H1 (cell line): Measurements from ENCODE around the gene DPP10. TPM values are rescaled to one million over a fixed set of nuclear protein-coding genes. Genes with fewer than 3 reads are reported as not detected.

Source experiments
- CTCF ChIA-PET: fragments of 300-600 bp; sonication (Branson Sonifier 250); formaldehyde crosslinking; loops from one replicate; lab custom pipeline; 2021; ENCODE audit not compliant: partially characterized antibody; lab: Charles Lee
- POLR2A ChIA-PET: fragments of 300-600 bp; sonication (Branson Sonifier 250); formaldehyde crosslinking; loops from one replicate; lab custom pipeline; 2021; ENCODE audit warnings: inconsistent platforms; ENCODE audit not compliant: partially characterized antibody; lab: Charles Lee
- DNase-seq, 2 experiments: peaks; one replicate each; pipeline versions ENCODE4 v3.0.0 to v3.0.0-alpha.2; 2010 to 2022; ENCODE audit warnings: low spot score in 2 of 2, low read depth in 1 of 2, mixed read lengths in 1 of 2
- FAIRE-seq: peaks from 2 replicates; lab custom pipeline; 2011; peaks lifted over from hg19 to GRCh38; lab: Jason Lieb, UNC
- H2AFZ ChIP-seq: 2 replicates; pipeline ENCODE4 v1.8.1; 2012; ENCODE audit warnings: low read length, inconsistent platforms
- H2AK5ac ChIP-seq: 2 replicates; pipeline ENCODE4 v1.6.1; 2013; ENCODE audit warnings: low read depth, low read length
- H2BK120ac ChIP-seq: replicated peaks from 2 replicates; pipeline ENCODE3; 2013; ENCODE audit warnings: low read depth, low read length, inconsistent platforms
- H2BK12ac ChIP-seq: 2 replicates; pipeline ENCODE4 v1.6.1; 2013; ENCODE audit warnings: low read depth, low read length
- H2BK15ac ChIP-seq: 2 replicates; pipeline ENCODE4 v1.6.1; 2013; ENCODE audit warnings: low read length
- H2BK20ac ChIP-seq: 2 replicates; pipeline ENCODE4 v1.6.1; 2013; ENCODE audit warnings: low read length
- H2BK5ac ChIP-seq: 2 replicates; pipeline ENCODE4 v1.6.1; 2013; ENCODE audit warnings: low read depth, low read length
- H3K14ac ChIP-seq: 2 replicates; pipeline ENCODE4 v1.6.1; 2013; ENCODE audit warnings: inconsistent platforms; ENCODE audit not compliant: insufficient read length
- H3K18ac ChIP-seq: 2 replicates; pipeline ENCODE4 v1.6.1; 2013; ENCODE audit warnings: low read length; ENCODE audit errors: extremely low read depth
- H3K23ac ChIP-seq: 2 replicates; pipeline ENCODE4 v1.6.1; 2013; ENCODE audit warnings: inconsistent platforms; ENCODE audit not compliant: insufficient read length
- H3K23me2 ChIP-seq: 2 replicates; pipeline ENCODE4 v1.6.1; 2013; ENCODE audit warnings: low read depth, low read length
- H3K27ac ChIP-seq: 2 replicates; pipeline ENCODE4 v1.6.1; 2011; ENCODE audit warnings: low read depth, low read length, inconsistent platforms
- H3K27me3 ChIP-seq, 4 experiments: replicated peaks in 1 of 4; 1 replicate in 1 of 4; 2 replicates in 3 of 4; pipeline versions ENCODE4 v1.6.1 to v1.8.1; 2011 to 2013; ENCODE audit warnings: low read length in 3 of 4, mild to moderate bottlenecking in 3 of 4, inconsistent platforms in 2 of 4, mixed read lengths in 2 of 4, moderate library complexity in 1 of 4; ENCODE audit not compliant: control insufficient read depth in 3 of 4, insufficient read depth in 3 of 4; ENCODE audit errors: extremely low read depth in 1 of 4
- H3K36me3 ChIP-seq, 4 experiments: 2 replicates each; pipeline versions ENCODE4 v1.6.1 to v1.8.1; 2011 to 2013; ENCODE audit warnings: mild to moderate bottlenecking in 4 of 4, low read length in 3 of 4, moderate library complexity in 2 of 4, control low read depth in 1 of 4, inconsistent platforms in 1 of 4; ENCODE audit not compliant: insufficient read depth in 4 of 4, control insufficient read depth in 2 of 4
- H3K4ac ChIP-seq: replicated peaks from 2 replicates; pipeline ENCODE3; 2013; ENCODE audit warnings: low read length, low read depth, mixed read lengths, inconsistent platforms; ENCODE audit not compliant: insufficient read length
- H3K4me1 ChIP-seq, 4 experiments: replicated peaks in 1 of 4; 1 replicate in 1 of 4; 2 replicates in 3 of 4; pipeline versions ENCODE4 v1.6.1 to v1.8.1; 2011 to 2013; ENCODE audit warnings: low read length in 3 of 4, inconsistent platforms in 2 of 4, mixed read lengths in 1 of 4; ENCODE audit not compliant: insufficient read depth in 4 of 4, control insufficient read depth in 3 of 4
- H3K4me2 ChIP-seq, 2 experiments: 2 replicates each; pipeline versions ENCODE4 v1.6.1 to v1.8.1; 2011 to 2013; ENCODE audit warnings: low read depth in 2 of 2, low read length in 2 of 2, control low read depth in 1 of 2, inconsistent platforms in 1 of 2, mild to moderate bottlenecking in 1 of 2; ENCODE audit not compliant: insufficient read depth in 1 of 2
- H3K4me3 ChIP-seq, 4 experiments: fragments of 200-600, 300-600 bp in 1 of 4; sonication (generic), shearing (Covaris generic), sonication (Bioruptor Twin) in 1 of 4; 2 replicates each; pipeline versions ENCODE4 v1.5.1 to v1.8.1; 2011 to 2016; ENCODE audit warnings: low read length in 4 of 4, low read depth in 3 of 4, control low read depth in 2 of 4, inconsistent platforms in 2 of 4, mild to moderate bottlenecking in 2 of 4, mixed read lengths in 1 of 4, moderate library complexity in 1 of 4; ENCODE audit not compliant: insufficient read depth in 2 of 4; ENCODE audit errors: extremely low read depth in 1 of 4
- H3K56ac ChIP-seq: replicated peaks from 2 replicates; pipeline ENCODE3; 2013; ENCODE audit warnings: low read depth, mild to moderate bottlenecking, mixed read lengths, low read length, inconsistent platforms; ENCODE audit not compliant: insufficient read length
- H3K79me1 ChIP-seq: 2 replicates; pipeline ENCODE4 v1.6.1; 2013; ENCODE audit warnings: low read depth, low read length, control low read depth
- H3K79me2 ChIP-seq, 2 experiments: 2 replicates each; pipeline versions ENCODE4 v1.6.1 to v1.8.1; 2012 to 2013; ENCODE audit warnings: low read length in 2 of 2, mild to moderate bottlenecking in 2 of 2, inconsistent platforms in 1 of 2; ENCODE audit not compliant: insufficient read depth in 2 of 2, control insufficient read depth in 1 of 2
- H3K9ac ChIP-seq, 4 experiments: replicated peaks in 1 of 4; 1 replicate in 1 of 4; 2 replicates in 3 of 4; pipeline versions ENCODE4 v1.6.1 to v1.8.1; 2011 to 2013; ENCODE audit warnings: low read depth in 3 of 4, low read length in 3 of 4, control low read depth in 2 of 4, mild to moderate bottlenecking in 2 of 4, moderate library complexity in 2 of 4, inconsistent platforms in 1 of 4; ENCODE audit errors: extremely low read depth in 1 of 4
- H3K9me3 ChIP-seq, 2 experiments: 2 replicates each; pipeline versions ENCODE4 v1.6.1 to v1.8.1; 2012 to 2013; ENCODE audit warnings: mild to moderate bottlenecking in 2 of 2, moderate library complexity in 2 of 2, control low read depth in 1 of 2, inconsistent platforms in 1 of 2, low read depth in 1 of 2, low read length in 1 of 2, mixed read lengths in 1 of 2; ENCODE audit not compliant: insufficient read depth in 2 of 2
- H4K20me1 ChIP-seq, 2 experiments: replicated peaks in 1 of 2; 2 replicates each; pipeline versions ENCODE3 to v1.8.1; 2011 to 2013; ENCODE audit warnings: inconsistent platforms in 2 of 2, low read length in 2 of 2, mild to moderate bottlenecking in 1 of 2; ENCODE audit not compliant: insufficient read depth in 2 of 2, control insufficient read depth in 1 of 2
- H4K5ac ChIP-seq: 2 replicates; pipeline ENCODE4 v1.6.1; 2013; ENCODE audit warnings: low read length, low read depth, mixed read lengths, inconsistent platforms; ENCODE audit not compliant: insufficient read length
- H4K8ac ChIP-seq: 2 replicates; pipeline ENCODE4 v1.8.0; 2013; ENCODE audit warnings: mild to moderate bottlenecking, moderate library complexity, low read length, inconsistent platforms; ENCODE audit not compliant: insufficient read depth; ENCODE audit errors: extremely low read depth
- H4K91ac ChIP-seq: replicated peaks from 2 replicates; pipeline ENCODE3; 2013; ENCODE audit warnings: low read length, mixed read lengths, inconsistent platforms; ENCODE audit not compliant: insufficient read length
- CBX8 ChIP-seq: fragments of 300-800, 300-1000 bp; sonication (generic); IDR thresholded peaks from 2 replicates; pipeline ENCODE4 v1.7.1; 2016; ENCODE audit warnings: low read depth, low read length, borderline replicate concordance
- CREB1 ChIP-seq: IDR thresholded peaks from 2 replicates; pipeline ENCODE4 v1.6.1; 2012; ENCODE audit warnings: inconsistent platforms
- CTBP2 ChIP-seq: IDR thresholded peaks from 2 replicates; pipeline ENCODE4 v1.7.0; 2011; ENCODE audit warnings: borderline replicate concordance, mild to moderate bottlenecking, moderate library complexity, mixed read lengths, low read length; ENCODE audit not compliant: insufficient read depth, insufficient read length
- FOSL1 ChIP-seq: IDR thresholded peaks from 2 replicates; pipeline ENCODE4 v1.6.1; 2011; ENCODE audit warnings: mild to moderate bottlenecking, low read depth, low read length, moderate library complexity; ENCODE audit not compliant: insufficient read depth
- HDAC2 ChIP-seq, 2 experiments: fragments of 300-600 bp in 1 of 2; sonication (generic) in 1 of 2; IDR thresholded peaks; 2 replicates each; pipeline ENCODE4 v1.6.1; 2011 to 2012; ENCODE audit warnings: low read depth in 2 of 2, low read length in 2 of 2, mild to moderate bottlenecking in 2 of 2, moderate library complexity in 2 of 2, borderline replicate concordance in 1 of 2, inconsistent platforms in 1 of 2
- HDAC6 ChIP-seq: IDR thresholded peaks from one replicate; pipeline ENCODE4 v1.7.1; 2012; ENCODE audit warnings: low read depth, mild to moderate bottlenecking, inconsistent platforms, low read length, moderate library complexity
- JUND ChIP-seq: IDR thresholded peaks from 2 replicates; pipeline ENCODE4 v1.6.1; 2011; ENCODE audit warnings: mild to moderate bottlenecking, improper control_type of control experiment, low read length
- KDM1A ChIP-seq: fragments of 200-600, 300-600 bp; sonication (generic); IDR thresholded peaks from 2 replicates; pipeline ENCODE4 v1.7.1; 2016; ENCODE audit warnings: mild to moderate bottlenecking, low read length, borderline replicate concordance
- RAD21 ChIP-seq, 2 experiments: IDR thresholded peaks in 1 of 2; conservative IDR thresholded peaks in 1 of 2; 2 replicates each; pipeline ENCODE4 v1.6.1; 2011; ENCODE audit warnings: low read depth in 2 of 2, low read length in 2 of 2, improper control_type of control experiment in 1 of 2, inconsistent platforms in 1 of 2, mild to moderate bottlenecking in 1 of 2, moderate library complexity in 1 of 2
- SP1 ChIP-seq: IDR thresholded peaks from 2 replicates; pipeline ENCODE4 v1.6.1; 2011; ENCODE audit warnings: low read depth, low read length
- TCF12 ChIP-seq: IDR thresholded peaks from 2 replicates; pipeline ENCODE4 v1.6.1; 2011; ENCODE audit warnings: low read depth, mild to moderate bottlenecking, low read length
- YY1 ChIP-seq: IDR thresholded peaks from 2 replicates; pipeline ENCODE4 v1.6.1; 2011; ENCODE audit warnings: low read depth, mild to moderate bottlenecking, low read length
- WGBS, 2 experiments: shearing (Covaris generic) in 1 of 2; methylation state at CpG; one replicate each; pipeline versions ENCODE4 v1.1.6 to v1.1.7; 2013 to 2015; ENCODE audit warnings: low lambda C conversion rate in 2 of 2, mixed read lengths in 2 of 2, inconsistent platforms in 1 of 2, low coverage in 1 of 2, missing lambda C conversion rate in 1 of 2; ENCODE audit not compliant: insufficient replicate concordance in 2 of 2, insufficient coverage in 1 of 2, insufficient read length in 1 of 2; ENCODE audit errors: extremely low coverage in 1 of 2, missing lambda C conversion rate in 1 of 2; 5-methylcytosine and 5-hydroxymethylcytosine counted together
- polyA plus RNA-seq, 7 experiments: library from polyadenylated mRNA; depleted of rRNA in 3 of 7; stranded (reverse) in 5 of 7; unstranded in 2 of 7; fragments of >200 nt in 5 of 7; fragments of 200-250 nt in 2 of 7; gene quantifications; 1 replicate in 5 of 7; 2 replicates in 1 of 7; 4 replicates in 1 of 7; pipeline versions ENCODE4 v1.2.1 to v1.2.3, GENCODE V29; 2011 to 2013; ENCODE audit warnings: missing spikeins in 2 of 7, mixed read lengths in 2 of 7
- total RNA-seq: library from RNA; stranded (reverse); fragmentation: NEBNext Ultra II Directional; extraction: Animal tissue kit (Norgen Biotek cat#: 25700); gene quantifications from 2 replicates; pipeline ENCODE4 v1.2.1, GENCODE V29; 2021
- TF ChIP-seq, protein P1 (sequence below): IDR thresholded peaks from 2 replicates; pipeline ENCODE4 v1.6.1; 2011; ENCODE audit warnings: low read length, improper control_type of control experiment

DPP10 gene
- total and polyA plus RNA-seq, 2 of the 8 experiments (the other 6 are each of a cell fraction or from before 2014, with no cell fraction given), result 3.3 to 7.2 TPM

DNA sequence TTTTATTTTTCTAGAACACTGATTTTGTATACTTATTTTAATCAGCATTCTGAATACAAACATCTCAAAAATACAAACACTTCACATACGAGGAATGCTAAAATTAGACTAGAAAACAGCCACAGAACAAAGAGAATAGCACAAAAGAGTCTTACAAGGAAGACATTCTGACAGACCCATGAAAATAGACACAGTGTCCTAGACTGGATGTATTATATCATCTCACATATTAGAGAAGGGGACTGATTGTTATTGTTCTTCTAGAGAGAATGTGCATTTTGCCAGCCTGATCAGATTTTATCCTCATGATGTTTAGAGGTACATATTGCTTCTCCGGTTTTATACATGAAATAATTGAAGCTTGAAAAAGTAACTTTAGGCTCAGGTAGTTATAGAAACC lies 357.9 kb downstream of the DPP10 start:
- Histone ChIP-seq H2BK15ac (no peak overlapping the region), H3K4me2 (no peak overlapping the region), H2BK12ac (no peak overlapping the region), H3K23me2 (no peaks in the 10 kb centered on the region), H2AK5ac (no peak overlapping the region), H4K8ac (no peak overlapping the region), H2BK120ac (no peak overlapping the region), H3K79me2 (no peaks in the 10 kb centered on the region), H4K91ac (no peak overlapping the region), H3K18ac (no peak overlapping the region), H3K79me1 (no peaks in the 10 kb centered on the region), H3K27ac (no peak overlapping the region), H3K14ac (no peak overlapping the region), H3K36me3 (no peaks in the 10 kb centered on the region), H3K56ac (no peak overlapping the region), H3K27me3 (peaks cover 0 to 1% (median 0%) of the 10 kb centered on the region in 4 experiments; a peak in 1 of 7 replicates), H3K4me3 (no peak overlapping the region), H3K9me3 (peaks cover 0 to 3% of the 10 kb centered on the region in 2 experiments; a peak in 1 of 4 replicates), H2BK20ac (no peak overlapping the region), H2AFZ (no peak overlapping the region), H3K23ac (no peak overlapping the region), H2BK5ac (no peak overlapping the region), H3K4me1 (no peaks in the 10 kb centered on the region), H4K20me1 (no peaks in the 10 kb centered on the region), H3K9ac (no peak overlapping the region), H4K5ac (no peak overlapping the region), H3K4ac (no peak overlapping the region)
- ChIA-PET POLR2A (no interaction called here), CTCF (no interaction called here)
- 88% methylated on average over 2 of the region's 2 CpGs; no CpG with 5 or more reads in 1 of the 2 experiments for WGBS, 2 experiments
- DNase-seq, result no peak
- FAIRE-seq, result no peak
- no peak for TF ChIP-seq RAD21 (IDR thresholded peaks at IDR 0.05 in 1 of 2, conservative IDR thresholded peaks at IDR 0.05 in 1 of 2; ENCODE audit: low read depth in 2 of 2, low read length in 2 of 2)
- no peak for TF ChIP-seq HDAC6
- TF ChIP-seq YY1, result no peak
- TF ChIP-seq, protein P1, sequence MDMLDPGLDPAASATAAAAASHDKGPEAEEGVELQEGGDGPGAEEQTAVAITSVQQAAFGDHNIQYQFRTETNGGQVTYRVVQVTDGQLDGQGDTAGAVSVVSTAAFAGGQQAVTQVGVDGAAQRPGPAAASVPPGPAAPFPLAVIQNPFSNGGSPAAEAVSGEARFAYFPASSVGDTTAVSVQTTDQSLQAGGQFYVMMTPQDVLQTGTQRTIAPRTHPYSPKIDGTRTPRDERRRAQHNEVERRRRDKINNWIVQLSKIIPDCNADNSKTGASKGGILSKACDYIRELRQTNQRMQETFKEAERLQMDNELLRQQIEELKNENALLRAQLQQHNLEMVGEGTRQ, result no peak
- TF ChIP-seq KDM1A, result no peak
- TF ChIP-seq HDAC2 (IDR thresholded peaks at IDR 0.05; ENCODE audit: borderline replicate concordance in 1 of 2, low read depth in 2 of 2, low read length in 2 of 2), result no peak
- no peak for TF ChIP-seq FOSL1
- TF ChIP-seq CTBP2, result no peak
- TF ChIP-seq TCF12, result no peak
- no peak for TF ChIP-seq CBX8
- no peak for TF ChIP-seq JUND
- TF ChIP-seq SP1, result no peak
- no peak for TF ChIP-seq CREB1
